SU-DHL-6 (cell line): ENCODE measurements around the gene ZNF423.

Experiments used
- H2AFZ ChIP-seq: fragments of 200-600 bp; sonication (generic); 2 replicates; pipeline ENCODE4 v1.6.1; 2014; ENCODE audit warnings: low read depth, mild to moderate bottlenecking, moderate library complexity, mixed read lengths, antibody characterized with exemption, low read length; ENCODE audit not compliant: severe bottlenecking
- H3F3A ChIP-seq: fragments of 200-600 bp; shearing (Covaris generic); 2 replicates; pipeline ENCODE4 v1.6.0; 2016; ENCODE audit warnings: antibody characterized with exemption, mild to moderate bottlenecking; ENCODE audit not compliant: insufficient read depth
- H3K27ac ChIP-seq: fragments of 200-600 bp; sonication (generic); 2 replicates; pipeline ENCODE4 v1.5.1; 2016; ENCODE audit warnings: low read depth, mild to moderate bottlenecking, low read length, moderate library complexity, mixed read lengths
- H3K27me3 ChIP-seq: fragments of 200-600 bp; sonication (generic), shearing (Covaris generic); 2 replicates; pipeline ENCODE4 v1.6.0; 2014; ENCODE audit warnings: mild to moderate bottlenecking, low read length
- H3K36me3 ChIP-seq: fragments of 200-600 bp; sonication (generic); 2 replicates; pipeline ENCODE4 v1.6.1; 2014; ENCODE audit warnings: mild to moderate bottlenecking, low read length, mixed read lengths
- H3K4me2 ChIP-seq: fragments of 300-600, 200-600 bp; shearing (Covaris generic), sonication (generic); 2 replicates; pipeline ENCODE4 v1.6.0; 2014; ENCODE audit warnings: low read length, low read depth, mild to moderate bottlenecking; ENCODE audit not compliant: poor library complexity, severe bottlenecking
- H3K4me3 ChIP-seq: fragments of 200-600 bp; sonication (generic); 2 replicates; pipeline ENCODE4 v1.5.1; 2014; ENCODE audit warnings: antibody characterized with exemption, low read length, mild to moderate bottlenecking, mixed read lengths; ENCODE audit not compliant: insufficient read depth, poor library complexity, severe bottlenecking
- H3K79me2 ChIP-seq: fragments of 200-600 bp; sonication (generic); 2 replicates; pipeline ENCODE4 v1.6.1; 2014; ENCODE audit warnings: mild to moderate bottlenecking, low read length, moderate library complexity; ENCODE audit not compliant: insufficient read depth
- H3K9ac ChIP-seq: fragments of 200-600 bp; sonication (generic); 2 replicates; pipeline ENCODE4 v1.7.0; 2014; ENCODE audit warnings: mild to moderate bottlenecking, low read length
- H3K9me2 ChIP-seq: fragments of 200-600 bp; sonication (generic); replicated peaks from 2 replicates; pipeline ENCODE4 v1.6.1; 2014; ENCODE audit warnings: low read length; ENCODE audit not compliant: insufficient read depth
- H3K9me3 ChIP-seq: fragments of 200-600 bp; sonication (generic); 2 replicates; pipeline ENCODE4 v1.6.1; 2014; ENCODE audit warnings: low read length, mixed read lengths; ENCODE audit not compliant: insufficient read depth
- H4K20me1 ChIP-seq: fragments of 200-600 bp; sonication (generic); 2 replicates; pipeline ENCODE4 v1.6.1; 2014; ENCODE audit warnings: low read depth, mild to moderate bottlenecking, antibody characterized with exemption, low read length, moderate library complexity, mixed read lengths
- EZH2phosphoT487 ChIP-seq: fragments of 200-600 bp; sonication (generic), shearing (Covaris generic); conservative IDR thresholded peaks from 2 replicates; pipeline ENCODE4 v1.6.1; 2018; ENCODE audit warnings: mild to moderate bottlenecking, antibody characterized with exemption, low read length, moderate library complexity, mixed read lengths
- TF ChIP-seq, protein P1 (sequence below): fragments of 200-600 bp; sonication (generic); IDR thresholded peaks from one replicate; pipeline ENCODE4 v1.5.1; 2017; ENCODE audit warnings: antibody characterized with exemption, mild to moderate bottlenecking, low read length, moderate library complexity; ENCODE audit not compliant: insufficient read depth, poor library complexity, severe bottlenecking

The ZNF423 gene

DNA sequence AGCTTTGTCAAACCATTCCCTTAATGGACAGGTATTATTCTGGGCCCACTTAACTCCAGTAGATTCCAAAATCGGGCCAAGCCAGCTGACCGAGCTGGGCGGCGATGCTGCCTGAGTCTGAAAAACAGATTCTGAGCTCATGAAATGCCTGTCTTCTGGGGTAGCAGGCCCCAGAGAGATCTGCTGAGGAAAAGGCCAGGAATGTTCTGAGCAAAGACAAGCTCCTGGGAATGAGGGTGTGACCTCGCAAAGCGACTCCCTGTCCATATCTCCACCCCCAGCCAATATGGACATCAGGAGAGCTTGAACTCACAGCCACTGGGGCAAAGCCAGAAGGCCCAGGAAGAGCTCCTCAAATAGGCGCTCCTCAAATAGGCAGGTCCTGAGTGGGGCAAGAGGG is 23.7 kb downstream of the ZNF423 start:
- H4K20me1 ChIP-seq: no peaks in the 10 kb centered on the region
- no peaks in the 10 kb centered on the region for H3K79me2 ChIP-seq
- no peak for TF ChIP-seq EZH2phosphoT487
- TF ChIP-seq, protein P1, sequence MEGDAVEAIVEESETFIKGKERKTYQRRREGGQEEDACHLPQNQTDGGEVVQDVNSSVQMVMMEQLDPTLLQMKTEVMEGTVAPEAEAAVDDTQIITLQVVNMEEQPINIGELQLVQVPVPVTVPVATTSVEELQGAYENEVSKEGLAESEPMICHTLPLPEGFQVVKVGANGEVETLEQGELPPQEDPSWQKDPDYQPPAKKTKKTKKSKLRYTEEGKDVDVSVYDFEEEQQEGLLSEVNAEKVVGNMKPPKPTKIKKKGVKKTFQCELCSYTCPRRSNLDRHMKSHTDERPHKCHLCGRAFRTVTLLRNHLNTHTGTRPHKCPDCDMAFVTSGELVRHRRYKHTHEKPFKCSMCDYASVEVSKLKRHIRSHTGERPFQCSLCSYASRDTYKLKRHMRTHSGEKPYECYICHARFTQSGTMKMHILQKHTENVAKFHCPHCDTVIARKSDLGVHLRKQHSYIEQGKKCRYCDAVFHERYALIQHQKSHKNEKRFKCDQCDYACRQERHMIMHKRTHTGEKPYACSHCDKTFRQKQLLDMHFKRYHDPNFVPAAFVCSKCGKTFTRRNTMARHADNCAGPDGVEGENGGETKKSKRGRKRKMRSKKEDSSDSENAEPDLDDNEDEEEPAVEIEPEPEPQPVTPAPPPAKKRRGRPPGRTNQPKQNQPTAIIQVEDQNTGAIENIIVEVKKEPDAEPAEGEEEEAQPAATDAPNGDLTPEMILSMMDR: no peak
- H3K4me2 ChIP-seq: no peak overlapping the region
- no peaks in the 10 kb centered on the region for H3K9me2 ChIP-seq
- H3K9ac ChIP-seq: no peak overlapping the region
- H3F3A ChIP-seq: no peaks in the 10 kb centered on the region
- no peak overlapping the region for H3K27ac ChIP-seq
- no peak overlapping the region for H2AFZ ChIP-seq
- peaks cover 4% of the 10 kb centered on the region; the same call in 1 of the 2 replicates for H3K27me3 ChIP-seq
- H3K9me3 ChIP-seq: no peaks in the 10 kb centered on the region
- H3K4me3 ChIP-seq: no peak overlapping the region
- H3K36me3 ChIP-seq: no peaks in the 10 kb centered on the region

DNA sequence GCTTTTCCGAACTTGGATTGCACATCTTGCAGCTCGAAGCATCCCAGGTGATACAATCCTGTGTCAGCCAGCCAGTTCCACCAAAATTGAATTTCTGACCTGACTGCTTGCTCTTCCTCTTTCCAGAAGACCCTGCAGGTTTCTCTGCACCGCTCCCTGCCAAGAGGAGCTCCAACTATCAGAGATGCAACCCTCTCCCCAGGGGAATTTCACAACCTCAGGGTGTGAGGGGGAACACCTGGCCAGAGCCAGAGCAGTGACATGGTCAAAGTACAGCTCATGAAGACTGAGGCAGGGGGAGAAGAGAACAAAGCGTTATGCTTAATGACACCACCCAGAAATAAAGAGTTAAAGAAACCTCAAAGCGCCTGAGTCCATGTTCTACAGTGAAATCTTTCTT is 25.0 kb downstream of the ZNF423 start:
- no peak overlapping the region for H3K4me3 ChIP-seq
- no peaks in the 10 kb centered on the region for H3K9me2 ChIP-seq
- no peak overlapping the region for H3K27ac ChIP-seq
- H3K9me3 ChIP-seq: no peaks in the 10 kb centered on the region
- no peak overlapping the region for H3K4me2 ChIP-seq
- H4K20me1 ChIP-seq: no peaks in the 10 kb centered on the region
- H3K27me3 ChIP-seq: peaks cover 4% of the 10 kb centered on the region; the same call in 1 of the 2 replicates
- TF ChIP-seq, protein P1: no peak
- no peak for TF ChIP-seq EZH2phosphoT487
- H2AFZ ChIP-seq: no peak overlapping the region
- no peaks in the 10 kb centered on the region for H3K79me2 ChIP-seq
- no peaks in the 10 kb centered on the region for H3K36me3 ChIP-seq
- no peaks in the 10 kb centered on the region for H3F3A ChIP-seq
- H3K9ac ChIP-seq: no peak overlapping the region

DNA sequence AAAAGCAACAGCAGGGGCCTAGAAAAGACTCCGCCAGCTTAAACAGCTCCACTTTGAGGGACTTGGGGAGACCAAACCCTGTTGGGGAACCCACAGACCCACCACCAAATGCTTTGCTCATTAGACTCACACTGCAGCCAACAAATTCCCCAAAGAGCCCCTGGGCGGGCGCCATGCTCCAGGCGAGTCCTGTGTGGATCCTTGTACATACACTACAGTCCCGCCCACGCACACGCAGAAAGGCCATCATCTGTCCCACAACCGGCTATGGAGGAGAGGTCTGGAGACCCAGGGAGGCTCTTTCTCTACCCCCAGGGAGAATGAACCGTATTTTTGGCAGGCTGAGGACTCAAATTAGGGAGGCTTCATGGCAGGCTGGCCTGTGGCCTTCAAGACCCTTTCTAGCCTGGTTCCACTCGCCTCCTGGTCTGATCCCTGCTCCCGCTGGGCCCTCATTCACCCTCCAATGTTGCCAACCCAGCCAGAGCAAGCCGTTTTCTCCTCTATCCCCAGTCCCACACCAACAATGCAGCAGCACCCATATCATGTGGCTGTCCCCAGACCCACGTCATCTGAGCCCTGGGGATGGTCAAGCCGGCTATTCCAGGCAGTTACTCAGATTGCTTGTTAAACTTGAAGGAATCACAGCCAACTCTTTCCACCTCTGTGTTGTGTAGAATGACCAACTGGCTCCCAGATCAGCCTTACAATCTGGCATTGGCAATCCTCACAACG is 27.2 kb downstream of the ZNF423 start:
- Histone ChIP-seq H4K20me1 (no peaks in the 10 kb centered on the region), H3K9me2 (no peaks in the 10 kb centered on the region), H2AFZ (no peak overlapping the region), H3K4me2 (no peak overlapping the region), H3K27me3 (peaks cover 4% of the 10 kb centered on the region; the same call in 1 of the 2 replicates), H3K36me3 (no peaks in the 10 kb centered on the region), H3K9ac (no peak overlapping the region), H3K9me3 (no peaks in the 10 kb centered on the region), H3K4me3 (no peak overlapping the region), H3K79me2 (no peaks in the 10 kb centered on the region), H3K27ac (no peak overlapping the region), H3F3A (no peaks in the 10 kb centered on the region)
- TF ChIP-seq EZH2phosphoT487: no peak
- TF ChIP-seq, protein P1: no peak
